22Rv1 (cell line): ENCODE data around the gene DOCK10.

ENCODE experiments used
- ZFX ChIP-seq: fragments of 450-650 bp; IDR thresholded peaks from 2 replicates; pipeline ENCODE4 v1.6.1; 2017; ENCODE audit warnings: antibody characterized with exemption, borderline replicate concordance
- TF ChIP-seq, protein P1 (sequence below): fragments of 450-650 bp; IDR thresholded peaks from 2 replicates; pipeline ENCODE4 v1.5.1; 2017; ENCODE audit warnings: mild to moderate bottlenecking

DNA sequence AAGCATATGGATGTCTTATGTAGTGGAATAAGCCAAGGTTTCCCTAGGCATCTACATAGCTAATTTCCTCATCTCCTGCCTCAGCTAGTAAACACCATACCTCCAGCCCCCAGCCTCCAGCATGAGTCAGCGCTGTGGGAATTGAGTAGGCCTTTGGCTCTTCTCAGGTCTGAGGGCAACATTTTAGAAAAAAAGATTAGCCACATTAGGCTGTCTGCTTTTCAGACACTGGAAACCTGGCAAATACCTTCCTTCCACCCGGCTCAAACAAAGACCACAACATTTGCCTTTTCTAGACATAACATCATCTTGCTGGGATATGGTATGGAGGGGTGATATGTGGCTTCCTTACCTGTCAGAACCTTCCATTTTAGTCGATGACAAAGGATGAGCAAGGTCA, 320.0 kb downstream of the DOCK10 start:
- TF ChIP-seq, protein P1, sequence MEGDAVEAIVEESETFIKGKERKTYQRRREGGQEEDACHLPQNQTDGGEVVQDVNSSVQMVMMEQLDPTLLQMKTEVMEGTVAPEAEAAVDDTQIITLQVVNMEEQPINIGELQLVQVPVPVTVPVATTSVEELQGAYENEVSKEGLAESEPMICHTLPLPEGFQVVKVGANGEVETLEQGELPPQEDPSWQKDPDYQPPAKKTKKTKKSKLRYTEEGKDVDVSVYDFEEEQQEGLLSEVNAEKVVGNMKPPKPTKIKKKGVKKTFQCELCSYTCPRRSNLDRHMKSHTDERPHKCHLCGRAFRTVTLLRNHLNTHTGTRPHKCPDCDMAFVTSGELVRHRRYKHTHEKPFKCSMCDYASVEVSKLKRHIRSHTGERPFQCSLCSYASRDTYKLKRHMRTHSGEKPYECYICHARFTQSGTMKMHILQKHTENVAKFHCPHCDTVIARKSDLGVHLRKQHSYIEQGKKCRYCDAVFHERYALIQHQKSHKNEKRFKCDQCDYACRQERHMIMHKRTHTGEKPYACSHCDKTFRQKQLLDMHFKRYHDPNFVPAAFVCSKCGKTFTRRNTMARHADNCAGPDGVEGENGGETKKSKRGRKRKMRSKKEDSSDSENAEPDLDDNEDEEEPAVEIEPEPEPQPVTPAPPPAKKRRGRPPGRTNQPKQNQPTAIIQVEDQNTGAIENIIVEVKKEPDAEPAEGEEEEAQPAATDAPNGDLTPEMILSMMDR: no peak
- no peak for TF ChIP-seq ZFX
